ENCODE data around the gene NOP16. TPM values are rescaled to one million over a fixed set of nuclear protein-coding genes. Genes with fewer than 3 reads are reported as not detected.

Gene NOP16
- total and polyA plus RNA-seq, 9 donors = 8.9 to 27.0 (median 16.3) TPM

DNA sequence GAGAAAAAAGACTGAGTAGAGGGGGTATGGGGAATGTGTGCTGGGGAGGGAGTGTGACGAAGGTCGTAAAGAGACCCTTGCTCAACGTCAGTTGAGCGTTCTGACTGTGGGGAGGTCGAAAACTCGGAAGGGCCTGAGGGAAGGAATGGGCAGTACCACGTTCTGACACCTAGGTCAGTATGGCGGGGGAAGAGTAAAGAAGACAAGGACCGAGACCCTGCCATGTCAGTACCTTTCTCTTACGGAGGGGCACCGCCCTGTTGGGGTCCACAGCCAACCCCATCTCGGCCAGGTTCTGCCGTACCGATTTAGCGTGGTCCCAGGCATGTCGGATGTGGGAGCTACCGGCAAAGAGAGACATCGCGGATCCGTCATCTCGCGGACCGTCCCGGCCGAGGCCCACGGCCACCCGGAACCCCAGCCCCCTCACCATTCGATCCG, 375 bp downstream of the NOP16 start:
- H3K9me3 ChIP-seq = no peaks in the 10 kb centered on the region
- H3K4me1 ChIP-seq (ENCODE audit: insufficient read depth) = peaks cover 7% of the 10 kb centered on the region
- WGBS, 3 donors = 0 to 1% (median 1%) methylated on average over 27 to 29 of the region's 29 CpGs
- H3K27ac ChIP-seq = no peak overlapping the region
- H3K4me3 ChIP-seq = peak overlapping the region; percentile 76
- TF ChIP-seq EP300 (IDR thresholded peaks at IDR 0.05) (no peak), POLR2A (IDR thresholded peaks at IDR 0.05) (no peak), CTCF (IDR thresholded peaks at IDR 0.05) (no peak)
- no peaks in the 10 kb centered on the region for H3K27me3 ChIP-seq
- intact Hi-C loops (cut with DNase I) = loop anchor here in 1 of 4 donors (2.0 kb wide), 1 partner anchor 61 kb away; the partner anchor contains the start of gene FAF2
- H3K36me3 ChIP-seq = no peaks in the 10 kb centered on the region
- DNase-seq = no peak

DNA sequence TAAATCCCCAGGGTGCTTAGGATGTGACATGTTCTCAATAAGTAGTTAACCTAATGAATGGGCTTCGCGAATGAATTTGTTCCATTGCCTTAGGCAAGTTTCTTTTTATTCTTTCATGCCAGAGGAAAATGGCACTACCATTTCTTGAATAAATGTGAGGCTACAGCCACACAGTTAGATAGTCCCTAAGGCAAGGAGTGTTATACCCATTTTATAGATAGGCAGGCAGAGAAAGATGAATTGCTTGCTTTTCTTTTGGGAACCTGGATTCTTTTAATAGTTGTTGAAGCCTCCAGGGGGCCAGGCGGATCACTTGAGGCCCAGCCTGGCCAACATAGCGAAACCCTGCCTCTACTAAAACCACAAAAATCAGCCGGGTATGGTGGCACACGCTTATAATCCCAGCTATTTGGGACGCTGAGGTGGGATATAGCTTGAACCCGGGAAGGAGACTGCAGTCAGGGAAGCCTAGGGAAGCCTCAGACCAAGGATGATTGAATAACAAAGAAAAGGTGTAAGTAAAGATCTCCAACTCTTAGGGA, 943 bp downstream of the NOP16 start:
- no peak for DNase-seq
- TF ChIP-seq POLR2A (IDR thresholded peaks at IDR 0.05) = no peak
- no peak for TF ChIP-seq CTCF (IDR thresholded peaks at IDR 0.05)
- no peak for TF ChIP-seq EP300 (IDR thresholded peaks at IDR 0.05)
- Histone ChIP-seq H3K36me3 (no peaks in the 10 kb centered on the region), H3K4me1 (ENCODE audit: insufficient read depth) (peaks cover 7% of the 10 kb centered on the region), H3K4me3 (peak overlapping the region; percentile 76), H3K9me3 (no peaks in the 10 kb centered on the region), H3K27me3 (no peaks in the 10 kb centered on the region), H3K27ac (no peak overlapping the region)
- WGBS, 3 donors = 33 to 38% (median 34%) methylated on average over 8 of the region's 8 CpGs
- intact Hi-C loops (cut with DNase I) = no loop called here

GRCh38 chr5:176386491-176386890, 1.9 kb downstream of the NOP16 start:
- WGBS, 3 donors = 67 to 83% (median 73%) methylated on average over 1 of the region's 1 CpG
- no peak overlapping the region for H3K27ac ChIP-seq
- no peaks in the 10 kb centered on the region for H3K27me3 ChIP-seq
- H3K36me3 ChIP-seq = no peaks in the 10 kb centered on the region
- peaks cover 7% of the 10 kb centered on the region for H3K4me1 ChIP-seq (ENCODE audit: insufficient read depth)
- H3K9me3 ChIP-seq = no peaks in the 10 kb centered on the region
- TF ChIP-seq CTCF (IDR thresholded peaks at IDR 0.05) (no peak), EP300 (IDR thresholded peaks at IDR 0.05) (no peak), POLR2A (IDR thresholded peaks at IDR 0.05) (no peak)
- no peak overlapping the region for H3K4me3 ChIP-seq
- DNase-seq = no peak
- intact Hi-C loops (cut with DNase I) = no loop called here

GRCh38 chr5:176384991-176385390, 3.4 kb downstream of the NOP16 start:
- H3K27me3 ChIP-seq = no peaks in the 10 kb centered on the region
- intact Hi-C loops (cut with DNase I) = no loop called here
- H3K4me3 ChIP-seq = no peak overlapping the region
- TF ChIP-seq EP300 (IDR thresholded peaks at IDR 0.05) = no peak
- no peak for TF ChIP-seq CTCF (IDR thresholded peaks at IDR 0.05)
- no peak for TF ChIP-seq POLR2A (IDR thresholded peaks at IDR 0.05)
- WGBS, 3 donors = 80 to 92% (median 85%) methylated on average over 12 of the region's 12 CpGs
- H3K27ac ChIP-seq = no peak overlapping the region
- no peaks in the 10 kb centered on the region for H3K36me3 ChIP-seq
- DNase-seq = no peak
- peaks cover 7% of the 10 kb centered on the region for H3K4me1 ChIP-seq (ENCODE audit: insufficient read depth)
- no peaks in the 10 kb centered on the region for H3K9me3 ChIP-seq

All from ovary (tissue), 9 donors.